GM12801 (cell line): ENCODE results near the gene TGFA.

Source experiments
- CTCF ChIP-seq: IDR thresholded peaks from one replicate; pipeline ENCODE4 v1.5.1; 2011; ENCODE audit warnings: control low read depth; ENCODE audit not compliant: insufficient read length; ENCODE audit errors: extremely low read depth

Gene TGFA

DNA sequence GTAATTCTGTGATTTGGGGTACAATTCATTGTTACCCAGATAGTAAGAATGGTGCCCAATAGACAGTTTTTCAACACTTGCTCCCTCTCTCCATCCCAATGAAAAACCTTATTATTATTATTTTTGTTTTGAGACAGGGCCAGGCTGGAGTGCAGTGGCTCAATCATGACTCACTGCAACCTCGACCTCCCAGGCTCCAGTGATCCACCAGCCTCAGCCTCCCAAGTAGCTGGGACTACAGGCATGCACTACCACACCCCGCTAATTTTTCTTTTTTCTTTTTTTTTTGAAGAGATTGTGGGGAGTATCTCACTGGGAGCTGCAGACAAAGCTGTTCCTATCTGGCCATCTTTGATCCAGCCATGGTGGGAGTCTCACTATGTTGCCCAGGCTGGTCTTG lies 7.2 kb downstream of the TGFA start:
- TF ChIP-seq CTCF = no peak

DNA sequence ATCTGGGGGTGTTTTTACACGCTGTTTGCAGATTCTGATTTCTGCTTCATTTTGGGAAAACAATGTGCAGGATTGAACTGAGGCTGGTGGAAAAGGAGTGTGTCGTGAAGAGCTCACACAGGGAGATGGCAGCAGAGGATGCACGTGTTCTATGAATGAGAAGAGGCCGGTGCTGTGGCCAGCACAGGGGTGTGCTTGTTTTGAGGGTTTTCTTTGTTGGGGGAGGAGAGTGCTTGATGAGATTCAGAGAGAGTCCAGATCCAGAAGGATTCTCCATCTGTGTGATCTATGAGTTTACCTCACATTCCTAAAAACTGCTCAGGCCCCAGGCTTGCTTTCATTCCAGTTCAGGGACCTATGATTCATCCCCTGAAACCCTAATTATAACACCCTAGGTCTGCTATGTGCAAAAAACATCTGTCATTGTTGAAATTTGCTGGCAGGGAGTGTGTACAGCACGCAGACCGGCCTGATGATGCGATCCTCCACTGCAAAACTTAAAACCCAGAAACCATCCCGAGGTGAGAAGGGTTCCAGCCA lies 12.1 kb downstream of the TGFA start:
- no peak for TF ChIP-seq CTCF

DNA sequence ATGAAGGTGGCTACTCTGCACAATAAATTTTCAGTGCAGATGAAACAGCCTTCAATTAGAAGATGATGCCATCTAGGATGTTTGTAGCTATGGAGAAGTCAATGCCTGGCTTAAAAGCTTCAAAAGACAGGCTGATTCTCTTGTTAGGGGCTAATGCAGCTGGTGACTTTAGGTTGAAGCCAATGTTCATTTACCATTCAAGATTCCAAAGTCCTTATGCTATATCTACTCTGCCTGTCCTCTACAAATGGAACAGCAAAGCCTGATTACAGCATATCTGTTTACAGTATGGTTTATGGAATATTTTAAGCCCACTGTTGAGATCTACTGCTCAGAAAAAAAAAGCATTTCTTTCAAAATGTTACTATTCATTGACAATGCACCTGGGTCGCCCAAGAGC lies 15.8 kb downstream of the TGFA start:
- no peak for TF ChIP-seq CTCF

- no peak for TF ChIP-seq CTCF
Observed at GRCh38 chr2:70536517-70537055, 17.0 kb downstream of the TGFA start.

DNA sequence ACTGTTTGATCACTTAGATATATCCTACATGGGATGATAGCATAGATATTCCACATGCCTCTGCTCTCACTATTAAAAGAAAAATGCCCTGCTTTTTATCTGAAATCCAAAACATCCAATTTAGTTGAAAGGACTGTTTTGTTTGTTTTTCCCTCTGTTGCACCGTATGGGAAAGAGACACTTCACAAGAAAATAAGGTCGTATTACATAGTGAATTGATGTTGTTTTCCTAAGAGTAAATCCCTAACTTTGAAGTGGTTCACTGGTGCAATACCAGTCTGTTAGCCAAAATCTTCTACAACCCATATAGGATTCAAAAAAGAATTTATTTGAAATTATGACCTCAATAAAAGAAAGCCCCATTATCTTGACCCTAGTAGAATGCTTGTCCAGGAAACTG lies 18.1 kb downstream of the TGFA start:
- TF ChIP-seq CTCF = no peak

- TF ChIP-seq CTCF = no peak
Observed at GRCh38 chr2:70534183-70534836, 19.3 kb downstream of the TGFA start.

GRCh38 chr2:70532244-70532935 lies 21.2 kb downstream of the TGFA start:
- TF ChIP-seq CTCF = no peak
